Thyroid gland (tissue), 4 donors: ENCODE measurements around the gene TMEM201. TPM values are rescaled to one million over a fixed set of nuclear protein-coding genes. Genes with fewer than 3 reads are reported as not detected.
"Not testable (repeated sequence)": the region's sequence is repeated elsewhere in the genome, so short reads cannot be mapped to it uniquely, and the experiment has no call there.

ENCODE experiments used
- DNase-seq, 2 donors: peaks; one replicate each; pipeline ENCODE4 v3.0.0-alpha.2; 2019
- H3K27ac ChIP-seq, 3 donors: fragments of 200-600 bp; sonication (generic); 1 replicate in 2 of 3; 2 replicates in 1 of 3; pipeline ENCODE4 v1.5.1; 2016 to 2019; ENCODE audit warnings: mild to moderate bottlenecking in 1 of 3, moderate library complexity in 1 of 3
- H3K27me3 ChIP-seq: fragments of 200-600 bp; sonication (generic); one replicate; pipeline ENCODE4 v1.5.1; 2019
- H3K36me3 ChIP-seq, 2 donors: fragments of 200-600 bp; sonication (generic); one replicate each; pipeline ENCODE4 v1.5.1; 2016 to 2019
- H3K4me1 ChIP-seq, 2 donors: fragments of 200-600 bp; sonication (generic); one replicate each; pipeline ENCODE4 v1.5.1; 2017 to 2019
- H3K4me3 ChIP-seq, 3 donors: fragments of 200-600 bp; sonication (generic); replicated peaks in 1 of 3; 1 replicate in 2 of 3; 2 replicates in 1 of 3; pipeline ENCODE4 v1.5.1; 2016; ENCODE audit warnings: mild to moderate bottlenecking in 1 of 3
- H3K9me3 ChIP-seq: fragments of 200-600 bp; sonication (generic); one replicate; pipeline ENCODE4 v1.5.1; 2017
- POLR2A ChIP-seq, 2 donors: fragments of 450-650 bp; IDR thresholded peaks; one replicate each; pipeline ENCODE4 v1.6.1; 2017; ENCODE audit warnings: antibody characterized with exemption in 2 of 2, mild to moderate bottlenecking in 2 of 2, moderate library complexity in 1 of 2
- WGBS, 2 donors: methylation state at CpG; one replicate each; pipeline ENCODE4 v1.1.5; 2017; 5-methylcytosine and 5-hydroxymethylcytosine counted together
- intact Hi-C: fragments of 100-400 bp; cut with DNase I; formaldehyde crosslinking; loops from one replicate; pipeline ENCODE4 v1.15.1; 2023
- total RNA-seq, 4 donors: library from RNA; depleted of rRNA; stranded (reverse); fragments of >200 nt; gene quantifications; one replicate each; pipeline ENCODE4 v1.2.3, GENCODE V29; 2016
- TF ChIP-seq, protein P1 (sequence below), 6 experiments: fragments of 200-600 bp in 3 of 6; fragments of 450-650 bp in 3 of 6; sonication (generic) in 3 of 6; IDR thresholded peaks; one replicate each; pipeline ENCODE4 v1.5.1; 2016 to 2019; ENCODE audit warnings: antibody characterized with exemption in 6 of 6, mild to moderate bottlenecking in 2 of 6, inconsistent platforms in 1 of 6, moderate library complexity in 1 of 6

TMEM201 gene
- total RNA-seq, 4 donors from 2014 or later = 3.0 to 11.3 (median 8.5) TPM

DNA sequence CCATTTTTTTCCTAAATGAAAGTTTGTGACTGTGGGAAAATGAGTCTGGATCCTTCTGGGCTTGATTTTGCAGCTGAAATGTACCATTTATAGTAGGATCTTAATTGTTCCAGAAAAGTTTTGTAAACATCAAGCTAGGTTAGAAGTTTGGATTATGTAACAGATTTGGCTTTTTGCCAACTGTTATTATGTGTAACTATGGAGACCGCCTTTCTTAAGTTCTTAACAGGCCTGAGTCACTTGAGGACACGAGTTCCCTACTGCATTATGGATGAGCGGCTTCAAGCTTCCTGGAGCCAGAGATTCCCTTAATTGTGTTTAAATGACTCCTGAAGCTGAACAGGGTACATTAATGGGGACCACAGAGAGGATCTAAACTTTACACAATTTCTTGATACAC lies 27.3 kb upstream of the TMEM201 start:
- H3K9me3 ChIP-seq = no peaks in the 10 kb centered on the region
- WGBS, 2 donors = 8 to 29% methylated on average over 3 of the region's 3 CpGs
- H3K4me3 ChIP-seq = no peak overlapping the region
- H3K27me3 ChIP-seq = no peaks in the 10 kb centered on the region
- DNase-seq = peak; percentile 71 to 72
- TF ChIP-seq POLR2A (IDR thresholded peaks at IDR 0.05) = peak in 1 of 2 donors; percentile 23
- TF ChIP-seq, protein P1, sequence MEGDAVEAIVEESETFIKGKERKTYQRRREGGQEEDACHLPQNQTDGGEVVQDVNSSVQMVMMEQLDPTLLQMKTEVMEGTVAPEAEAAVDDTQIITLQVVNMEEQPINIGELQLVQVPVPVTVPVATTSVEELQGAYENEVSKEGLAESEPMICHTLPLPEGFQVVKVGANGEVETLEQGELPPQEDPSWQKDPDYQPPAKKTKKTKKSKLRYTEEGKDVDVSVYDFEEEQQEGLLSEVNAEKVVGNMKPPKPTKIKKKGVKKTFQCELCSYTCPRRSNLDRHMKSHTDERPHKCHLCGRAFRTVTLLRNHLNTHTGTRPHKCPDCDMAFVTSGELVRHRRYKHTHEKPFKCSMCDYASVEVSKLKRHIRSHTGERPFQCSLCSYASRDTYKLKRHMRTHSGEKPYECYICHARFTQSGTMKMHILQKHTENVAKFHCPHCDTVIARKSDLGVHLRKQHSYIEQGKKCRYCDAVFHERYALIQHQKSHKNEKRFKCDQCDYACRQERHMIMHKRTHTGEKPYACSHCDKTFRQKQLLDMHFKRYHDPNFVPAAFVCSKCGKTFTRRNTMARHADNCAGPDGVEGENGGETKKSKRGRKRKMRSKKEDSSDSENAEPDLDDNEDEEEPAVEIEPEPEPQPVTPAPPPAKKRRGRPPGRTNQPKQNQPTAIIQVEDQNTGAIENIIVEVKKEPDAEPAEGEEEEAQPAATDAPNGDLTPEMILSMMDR (IDR thresholded peaks at IDR 0.05) = no peak
- intact Hi-C loops = no loop called here
- H3K27ac ChIP-seq = peak overlapping the region; percentile 63 to 80 (median 70)
- peaks cover 47 to 57% of the 10 kb centered on the region in 2 donors for H3K4me1 ChIP-seq
- H3K36me3 ChIP-seq = no peaks in the 10 kb centered on the region

DNA sequence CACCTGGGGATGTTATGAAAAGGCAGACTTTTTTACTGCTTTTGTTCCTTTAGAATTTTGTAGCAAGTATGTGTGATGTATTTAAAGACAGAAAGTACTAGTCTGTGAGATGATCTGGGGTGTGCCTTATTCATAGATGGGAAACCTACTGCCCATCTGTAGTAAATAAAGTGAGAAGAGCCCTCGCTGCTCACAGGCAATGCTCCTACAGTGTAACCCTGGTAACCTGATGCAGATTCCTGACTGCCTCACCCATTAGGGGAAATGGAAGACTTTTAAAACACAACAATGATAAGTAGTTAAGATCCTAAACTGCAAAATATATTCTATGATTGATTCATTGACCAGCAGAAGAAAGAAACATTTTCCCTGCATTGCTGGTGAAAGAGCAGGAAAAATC lies 19.4 kb upstream of the TMEM201 start:
- Histone ChIP-seq H3K27ac (peak overlapping the region in 1 of 3 donors; percentile 9), H3K9me3 (no peaks in the 10 kb centered on the region)
- 86 to 93% methylated on average over 1 of the region's 1 CpG for WGBS, 2 donors

DNA sequence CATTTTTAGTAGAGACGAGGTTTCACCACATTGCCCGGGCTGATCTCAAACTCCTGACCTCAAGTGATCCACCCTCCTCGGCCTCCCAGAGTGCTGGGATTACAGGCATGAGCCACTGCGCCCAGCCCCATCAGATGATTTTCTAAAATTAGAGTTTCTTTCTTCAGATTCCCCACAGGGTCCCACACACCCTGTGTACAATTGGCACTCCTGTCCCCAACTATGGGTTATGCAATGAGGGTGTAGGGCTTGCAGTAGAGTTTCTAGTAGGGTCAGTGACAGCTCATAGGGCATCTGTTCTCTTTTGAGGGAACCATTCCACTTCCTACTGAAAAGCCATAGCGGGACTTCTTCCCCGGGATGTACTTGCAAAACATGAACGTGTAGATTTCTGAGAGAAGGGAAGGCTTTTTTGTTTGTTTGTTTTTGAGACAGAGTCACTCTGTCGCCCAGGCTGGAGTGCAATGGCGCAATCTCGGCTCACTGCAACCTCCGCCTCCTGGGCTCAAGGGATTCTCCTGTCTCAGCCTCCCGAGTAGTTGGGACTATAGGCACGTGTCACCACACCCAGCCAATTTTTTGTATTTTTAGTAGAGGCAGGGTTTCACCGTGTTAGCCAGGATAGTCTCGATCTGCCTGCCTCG lies 17.7 kb upstream of the TMEM201 start:
- H3K27me3 ChIP-seq, DNase-seq, H3K4me3 ChIP-seq, H3K36me3 ChIP-seq, H3K9me3 ChIP-seq: not testable (repeated sequence)
- WGBS, 2 donors = 77 to 79% methylated on average over 16 of the region's 16 CpGs
- intact Hi-C loops = loop anchor here (10.0 kb wide), 1 partner anchor 286 kb away; no protein-coding TSS in a partner anchor
- Histone ChIP-seq H3K27ac (peak overlapping the region in 1 of 3 donors; percentile 47), H3K4me1 (peaks cover 13 to 26% of the 10 kb centered on the region in 2 donors)

More for the DNA sequence above, 19.4 kb upstream of the TMEM201 start:
- H3K36me3 ChIP-seq = no peaks in the 10 kb centered on the region
- no peak for DNase-seq
- H3K4me3 ChIP-seq = no peak overlapping the region
- no peaks in the 10 kb centered on the region for H3K27me3 ChIP-seq
- intact Hi-C loops = no loop called here
- H3K4me1 ChIP-seq = peaks cover 16 to 26% of the 10 kb centered on the region in 2 donors
- TF ChIP-seq, protein P1 (IDR thresholded peaks at IDR 0.05) = no peak
- TF ChIP-seq POLR2A (IDR thresholded peaks at IDR 0.05) = no peak

DNA sequence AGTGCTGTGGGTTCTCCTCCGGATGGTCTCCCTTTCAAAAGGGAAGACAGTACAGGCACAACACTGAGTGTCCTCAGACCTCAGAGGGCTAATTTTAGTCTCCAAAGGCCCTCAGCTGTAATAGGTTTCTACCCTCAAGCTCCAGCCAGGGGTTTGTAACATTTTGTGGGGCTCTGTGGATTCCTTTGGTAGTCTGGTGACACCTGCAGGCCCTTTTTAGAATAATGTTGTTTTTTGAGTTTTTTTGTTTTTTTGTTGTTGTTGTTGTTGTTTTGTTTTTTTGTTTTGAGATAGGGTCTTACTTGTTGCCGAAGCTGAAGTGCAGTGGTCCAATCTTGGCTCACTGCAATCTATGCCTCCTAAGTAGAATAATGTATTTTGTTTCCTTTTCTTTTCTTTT lies 15.0 kb upstream of the TMEM201 start:
- Histone ChIP-seq H3K27me3 (no peaks in the 10 kb centered on the region), H3K4me3 (no peak overlapping the region), H3K36me3 (peaks cover 0 to 15% of the 10 kb centered on the region in 2 donors), H3K27ac (no peak overlapping the region), H3K9me3 (no peaks in the 10 kb centered on the region), H3K4me1 (peaks cover 0 to 23% of the 10 kb centered on the region in 2 donors)
- TF ChIP-seq, protein P1 (IDR thresholded peaks at IDR 0.05) = peak in 4 of 6 experiments; percentile 18 to 72 (median 52)
- TF ChIP-seq POLR2A (IDR thresholded peaks at IDR 0.05) = no peak
- no peak for DNase-seq
- intact Hi-C loops = loop anchor here (10.0 kb wide), 1 partner anchor 289 kb away; no protein-coding TSS in a partner anchor
- 67 to 81% methylated on average over 2 of the region's 2 CpGs for WGBS, 2 donors

DNA sequence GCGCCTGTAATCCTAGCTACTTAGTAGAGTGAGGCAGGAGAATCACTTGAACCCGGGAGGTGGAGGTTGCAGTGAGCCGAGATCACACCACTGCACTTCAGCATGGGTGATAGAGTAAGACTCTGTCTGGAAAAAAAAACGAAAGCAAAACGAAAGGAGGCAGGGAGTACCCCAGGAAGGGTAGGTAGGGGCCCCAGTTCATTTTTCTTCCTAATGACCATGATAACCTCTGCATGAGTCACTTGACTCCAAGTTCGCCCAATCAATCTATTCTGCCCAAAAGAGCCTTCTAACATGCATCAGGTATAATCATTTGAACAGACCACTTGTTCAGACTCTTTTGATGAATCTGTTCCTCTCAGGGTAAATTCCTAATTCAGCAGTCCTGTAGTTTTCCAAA lies 13.2 kb upstream of the TMEM201 start:
- H3K27ac ChIP-seq = no peak overlapping the region
- peaks cover 0 to 6% of the 10 kb centered on the region in 2 donors for H3K4me1 ChIP-seq
- no peaks in the 10 kb centered on the region for H3K27me3 ChIP-seq
- H3K9me3 ChIP-seq = no peaks in the 10 kb centered on the region
- peaks cover 4 to 25% of the 10 kb centered on the region in 2 donors for H3K36me3 ChIP-seq
- intact Hi-C loops = loop anchor here (5.0 to 10.0 kb wide), 2 partner anchors 78 to 291 kb away; no protein-coding TSS in a partner anchor
- TF ChIP-seq, protein P1 (IDR thresholded peaks at IDR 0.05) = no peak
- no peak for TF ChIP-seq POLR2A (IDR thresholded peaks at IDR 0.05)
- WGBS, 2 donors = 57 to 68% methylated on average over 6 of the region's 6 CpGs
- DNase-seq = no peak
- H3K4me3 ChIP-seq = no peak overlapping the region
